DND-41 (cell line): Measurements from ENCODE around the gene C5.

Source experiments
- ATAC-seq: fragments of 200-7000 bp; cut with Tn5 transposase; 3 replicates; pipeline ENCODE4 v1.9.1; 2021; ENCODE audit warnings: low read depth; ENCODE audit not compliant: insufficient read depth
- DNase-seq: peaks from one replicate; pipeline ENCODE4 v3.0.0-alpha.2; 2020
- H2AFZ ChIP-seq: 2 replicates; pipeline ENCODE4 v1.6.0; 2012; ENCODE audit warnings: low read depth, low read length
- H3K27ac ChIP-seq: 2 replicates; pipeline ENCODE4 v1.5.1; 2012; ENCODE audit warnings: low read length, inconsistent platforms
- H3K27me3 ChIP-seq: fragments of 200-600 bp; sonication (generic); 2 replicates; pipeline ENCODE4 v1.6.0; 2012; ENCODE audit warnings: low read length, mild to moderate bottlenecking, inconsistent platforms; ENCODE audit not compliant: insufficient read depth, poor library complexity
- H3K36me3 ChIP-seq: 2 replicates; pipeline ENCODE4 v1.5.1; 2012; ENCODE audit warnings: low read length, inconsistent platforms; ENCODE audit not compliant: insufficient read depth
- H3K4me1 ChIP-seq: 2 replicates; pipeline ENCODE4 v1.5.1; 2012; ENCODE audit warnings: mild to moderate bottlenecking, low read length; ENCODE audit not compliant: insufficient read depth
- H3K4me2 ChIP-seq: 2 replicates; pipeline ENCODE4 v1.6.0; 2012; ENCODE audit warnings: mild to moderate bottlenecking, moderate library complexity, low read length, inconsistent platforms; ENCODE audit not compliant: insufficient read depth
- H3K4me3 ChIP-seq, 2 experiments: fragments of 200-600 bp in 1 of 2; shearing (Covaris generic) in 1 of 2; 2 replicates each; pipeline ENCODE4 v1.5.1; 2012 to 2016; ENCODE audit warnings: inconsistent platforms in 2 of 2, low read length in 2 of 2, mild to moderate bottlenecking in 2 of 2, low read depth in 1 of 2, moderate library complexity in 1 of 2
- H3K79me2 ChIP-seq: 2 replicates; pipeline ENCODE4 v1.6.0; 2012; ENCODE audit warnings: low read length, inconsistent platforms; ENCODE audit not compliant: insufficient read depth
- H3K9ac ChIP-seq: 2 replicates; pipeline ENCODE4 v1.6.0; 2012; ENCODE audit warnings: low read depth, mild to moderate bottlenecking, inconsistent platforms, low read length, moderate library complexity
- H3K9me3 ChIP-seq: 2 replicates; pipeline ENCODE4 v1.5.1; 2012; ENCODE audit warnings: low read length, moderate library complexity, mild to moderate bottlenecking, inconsistent platforms; ENCODE audit not compliant: insufficient read depth, severe bottlenecking
- H4K20me1 ChIP-seq: 2 replicates; pipeline ENCODE4 v1.6.0; 2012; ENCODE audit warnings: low read length; ENCODE audit not compliant: insufficient read depth
- EZH2 ChIP-seq: IDR thresholded peaks from 3 replicates; pipeline ENCODE4 v1.6.1; 2012; ENCODE audit warnings: borderline replicate concordance, low read depth, mild to moderate bottlenecking, moderate library complexity, low read length, inconsistent platforms; ENCODE audit not compliant: severe bottlenecking
- TF ChIP-seq, protein P1 (sequence below): IDR thresholded peaks from 2 replicates; pipeline ENCODE4 v1.5.1; 2012; ENCODE audit warnings: borderline replicate concordance, low read length, moderate library complexity, mild to moderate bottlenecking; ENCODE audit not compliant: poor library complexity, severe bottlenecking; ENCODE audit errors: extremely low read depth

Gene C5

GRCh38 chr9:120979797-120980196, 70.3 kb downstream of the C5 start:
- H4K20me1 ChIP-seq: no peaks in the 10 kb centered on the region
- H3K9me3 ChIP-seq: no peaks in the 10 kb centered on the region
- TF ChIP-seq, protein P1, sequence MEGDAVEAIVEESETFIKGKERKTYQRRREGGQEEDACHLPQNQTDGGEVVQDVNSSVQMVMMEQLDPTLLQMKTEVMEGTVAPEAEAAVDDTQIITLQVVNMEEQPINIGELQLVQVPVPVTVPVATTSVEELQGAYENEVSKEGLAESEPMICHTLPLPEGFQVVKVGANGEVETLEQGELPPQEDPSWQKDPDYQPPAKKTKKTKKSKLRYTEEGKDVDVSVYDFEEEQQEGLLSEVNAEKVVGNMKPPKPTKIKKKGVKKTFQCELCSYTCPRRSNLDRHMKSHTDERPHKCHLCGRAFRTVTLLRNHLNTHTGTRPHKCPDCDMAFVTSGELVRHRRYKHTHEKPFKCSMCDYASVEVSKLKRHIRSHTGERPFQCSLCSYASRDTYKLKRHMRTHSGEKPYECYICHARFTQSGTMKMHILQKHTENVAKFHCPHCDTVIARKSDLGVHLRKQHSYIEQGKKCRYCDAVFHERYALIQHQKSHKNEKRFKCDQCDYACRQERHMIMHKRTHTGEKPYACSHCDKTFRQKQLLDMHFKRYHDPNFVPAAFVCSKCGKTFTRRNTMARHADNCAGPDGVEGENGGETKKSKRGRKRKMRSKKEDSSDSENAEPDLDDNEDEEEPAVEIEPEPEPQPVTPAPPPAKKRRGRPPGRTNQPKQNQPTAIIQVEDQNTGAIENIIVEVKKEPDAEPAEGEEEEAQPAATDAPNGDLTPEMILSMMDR: no peak
- no peak for TF ChIP-seq EZH2
- no peak for ATAC-seq
- H3K27ac ChIP-seq: no peak overlapping the region
- no peak overlapping the region for H2AFZ ChIP-seq
- H3K36me3 ChIP-seq: no peaks in the 10 kb centered on the region
- no peak for DNase-seq
- H3K4me1 ChIP-seq: peaks cover 8% of the 10 kb centered on the region
- H3K79me2 ChIP-seq: no peaks in the 10 kb centered on the region
- H3K4me3 ChIP-seq: no peak overlapping the region
- H3K27me3 ChIP-seq: no peaks in the 10 kb centered on the region
- H3K9ac ChIP-seq: no peak overlapping the region
- no peak overlapping the region for H3K4me2 ChIP-seq

DNA sequence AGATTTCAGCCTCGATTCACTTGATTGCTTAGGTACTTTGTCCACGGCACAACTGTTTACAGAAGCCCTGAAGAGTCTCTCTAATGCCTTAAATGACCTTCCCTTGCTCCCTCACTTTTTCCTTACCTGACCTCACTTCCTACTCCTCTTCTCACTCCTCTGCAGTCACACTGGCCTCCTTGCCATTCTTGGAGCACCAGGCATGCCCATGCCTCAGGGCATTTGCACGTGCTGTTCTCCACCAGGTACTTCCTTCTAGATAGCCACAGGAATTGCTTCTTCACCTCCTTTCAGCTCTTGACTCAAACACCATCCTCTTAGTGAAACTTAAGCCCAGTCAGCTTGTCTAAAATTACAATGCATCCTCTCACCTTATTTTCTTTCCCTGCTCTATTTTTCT, 71.1 kb downstream of the C5 start:
- no peaks in the 10 kb centered on the region for H4K20me1 ChIP-seq

GRCh38 chr9:120977321-120977720, 72.8 kb downstream of the C5 start:
- no peak overlapping the region for H2AFZ ChIP-seq
- H3K36me3 ChIP-seq: no peaks in the 10 kb centered on the region
- TF ChIP-seq, protein P1: no peak
- TF ChIP-seq EZH2: no peak
- H3K4me3 ChIP-seq: no peak overlapping the region
- no peak overlapping the region for H3K4me2 ChIP-seq
- no peak for DNase-seq
- H3K4me1 ChIP-seq: peaks cover 10% of the 10 kb centered on the region
- no peaks in the 10 kb centered on the region for H3K79me2 ChIP-seq
- no peak overlapping the region for H3K27ac ChIP-seq
- no peaks in the 10 kb centered on the region for H4K20me1 ChIP-seq
- H3K27me3 ChIP-seq: no peaks in the 10 kb centered on the region
- no peaks in the 10 kb centered on the region for H3K9me3 ChIP-seq
- no peak for ATAC-seq
- no peak overlapping the region for H3K9ac ChIP-seq

More for the DNA sequence above, 71.1 kb downstream of the C5 start:
- peaks cover 10% of the 10 kb centered on the region for H3K4me1 ChIP-seq
- H3K79me2 ChIP-seq: no peaks in the 10 kb centered on the region
- no peak overlapping the region for H3K4me2 ChIP-seq
- no peak overlapping the region for H3K9ac ChIP-seq
- DNase-seq (no peak), ATAC-seq (no peak)
- no peaks in the 10 kb centered on the region for H3K9me3 ChIP-seq
- no peak overlapping the region for H3K27ac ChIP-seq
- H2AFZ ChIP-seq: no peak overlapping the region
- H3K36me3 ChIP-seq: no peaks in the 10 kb centered on the region
- TF ChIP-seq, protein P1: no peak
- no peak for TF ChIP-seq EZH2
- H3K27me3 ChIP-seq: no peaks in the 10 kb centered on the region
- H3K4me3 ChIP-seq: no peak overlapping the region

DNA sequence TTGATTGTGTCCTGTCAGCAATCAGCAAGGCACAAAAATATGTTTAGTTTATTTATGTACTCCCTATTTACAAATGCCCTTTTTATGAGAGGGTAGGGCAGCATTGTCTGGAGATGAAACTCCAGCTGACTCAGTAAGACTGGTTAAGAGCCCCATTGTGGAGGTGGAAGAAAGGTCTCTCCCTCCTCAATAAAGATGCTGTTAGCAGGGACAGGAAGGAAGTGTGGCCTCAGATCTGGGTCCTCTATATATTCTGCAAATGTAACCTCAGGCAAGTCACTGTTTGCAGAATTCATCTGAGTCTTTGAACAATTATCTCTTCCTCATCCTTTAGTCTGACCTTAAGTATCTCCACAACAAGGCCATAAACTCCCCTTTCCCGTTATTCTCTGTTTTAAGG, 75.2 kb downstream of the C5 start:
- Histone ChIP-seq H3K9ac (no peak overlapping the region), H3K36me3 (no peaks in the 10 kb centered on the region), H3K79me2 (no peaks in the 10 kb centered on the region), H3K4me3 (no peak overlapping the region), H3K9me3 (no peaks in the 10 kb centered on the region), H4K20me1 (no peaks in the 10 kb centered on the region), H2AFZ (no peak overlapping the region), H3K27me3 (no peaks in the 10 kb centered on the region), H3K4me1 (peaks cover 10% of the 10 kb centered on the region), H3K4me2 (no peak overlapping the region), H3K27ac (no peak overlapping the region)
- TF ChIP-seq, protein P1: no peak
- ATAC-seq (peak; percentile 92), DNase-seq (peak; percentile 20)
